ENCODE data around the gene PIK3R3.

The PIK3R3 gene

DNA sequence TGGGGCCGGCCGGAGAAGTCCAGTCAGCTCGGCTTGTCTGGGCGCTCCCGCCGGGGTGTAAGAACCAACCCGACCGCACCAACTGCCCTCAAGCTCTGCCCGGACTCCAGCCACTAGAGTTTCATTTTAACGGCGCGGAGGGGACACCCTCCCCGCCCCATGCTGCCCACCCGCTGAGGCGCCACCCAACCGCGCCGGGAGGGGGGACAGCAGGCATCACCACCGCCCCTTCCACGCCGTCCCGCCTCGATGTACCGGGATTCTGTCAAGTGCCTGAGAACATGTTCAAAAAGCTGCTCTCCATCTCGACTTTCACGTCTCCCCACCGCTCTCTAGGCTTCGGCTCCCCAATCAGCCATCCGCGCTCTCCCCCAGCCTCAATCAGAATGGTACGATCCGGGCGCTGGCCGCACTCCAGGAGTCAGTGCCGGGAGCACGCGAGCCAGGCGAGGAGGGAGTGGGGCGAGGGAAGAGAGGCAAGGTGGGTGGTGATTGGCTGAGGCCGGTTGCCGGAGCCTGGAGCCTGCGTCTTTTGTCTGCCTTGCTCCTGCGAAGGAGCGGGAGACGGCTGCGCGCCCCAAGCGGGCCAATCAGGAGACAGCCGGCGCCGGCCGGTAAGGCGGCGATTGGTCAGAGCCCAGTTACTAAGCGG lies at the start of gene PIK3R3:
Gene PIK3R3, minus strand, starts transcription at position 101 of the 652 bp plus-strand sequence. CDS start 677 bp downstream, outside the sequence.
- Histone ChIP-seq H3K4me1 (ENCODE audit: control insufficient read depth in 1 of 2, insufficient read depth in 2 of 2, low read length in 2 of 2) (peaks cover 7 to 30% of the 10 kb centered on the region in 2 donors), H3K9me3 (ENCODE audit: control insufficient read depth in 1 of 2, low read length in 2 of 2) (no peaks in the 10 kb centered on the region), H3K27ac (ENCODE audit: low read depth, low read length) (peak within 1 kb of the TSS; percentile 96), H3K9ac (ENCODE audit: low read depth in 1 of 2, low read length in 2 of 2) (peak within 1 kb of the TSS; percentile 80), H3K36me3 (ENCODE audit: control insufficient read depth in 1 of 2, insufficient read depth in 2 of 2, low read length in 2 of 2) (no peaks in the 10 kb centered on the region), H3K4me3 (ENCODE audit: low read depth in 1 of 2, low read length in 2 of 2) (peak within 1 kb of the TSS; percentile 84 to 94), H3K27me3 (ENCODE audit: control insufficient read depth in 1 of 2, insufficient read depth in 2 of 2, low read length in 2 of 2) (peaks cover 0 to 3% of the 10 kb centered on the region in 2 donors)

DNA sequence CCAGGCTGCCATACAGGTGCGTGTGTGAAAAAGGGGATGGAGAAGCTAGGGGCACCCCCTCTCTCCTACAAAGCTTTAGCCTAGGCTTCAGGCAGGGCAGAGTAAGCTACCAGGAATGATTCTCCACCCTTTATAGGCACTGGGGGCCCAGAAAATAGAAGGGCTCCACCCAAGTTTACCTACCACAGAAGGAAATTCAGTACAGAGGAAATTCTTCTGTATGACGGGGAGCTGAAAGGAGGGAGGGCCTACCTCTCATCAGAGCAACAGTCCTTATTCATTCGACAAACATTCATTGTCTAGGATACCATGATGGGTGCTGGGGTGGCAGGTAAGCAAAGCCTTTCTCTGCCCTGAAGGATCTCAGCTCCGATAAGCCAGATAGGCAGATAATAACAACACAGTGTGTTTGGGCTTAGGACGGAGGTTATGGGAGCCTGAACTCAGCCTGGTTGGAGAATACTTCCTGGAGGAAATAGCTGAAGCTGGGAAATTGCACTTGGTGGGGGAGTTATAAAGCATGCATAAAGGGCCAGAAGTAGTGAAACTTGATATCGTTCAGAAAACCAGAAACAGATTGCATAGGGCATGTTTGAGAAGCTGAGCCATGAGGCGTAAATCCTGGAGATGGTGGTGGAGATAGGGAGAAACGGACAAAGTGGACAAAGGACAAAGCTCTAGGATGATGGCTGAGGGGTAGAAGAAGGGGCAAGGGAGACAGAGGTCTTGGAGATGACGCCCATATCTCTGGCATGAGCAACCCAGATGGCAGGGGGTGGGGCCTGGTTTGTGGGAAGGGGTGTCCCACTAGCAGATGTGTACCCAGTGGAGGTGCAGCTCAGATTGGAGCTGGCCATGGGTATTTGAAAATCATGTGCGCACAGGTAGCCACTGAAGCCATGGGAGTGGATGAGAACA lies 49.2 kb upstream of the PIK3R3 start:
- Histone ChIP-seq H3K9me3 (ENCODE audit: control insufficient read depth in 1 of 2, low read length in 2 of 2) (no peaks in the 10 kb centered on the region), H3K27me3 (ENCODE audit: control insufficient read depth in 1 of 2, insufficient read depth in 2 of 2, low read length in 2 of 2) (no peaks in the 10 kb centered on the region), H3K36me3 (ENCODE audit: control insufficient read depth in 1 of 2, insufficient read depth in 2 of 2, low read length in 2 of 2) (peaks cover 0 to 5% of the 10 kb centered on the region in 2 donors), H3K4me3 (ENCODE audit: low read depth in 1 of 2, low read length in 2 of 2) (peak overlapping the region; percentile 44 to 64), H3K27ac (ENCODE audit: low read depth, low read length) (peak overlapping the region; percentile 61), H3K9ac (ENCODE audit: low read depth in 1 of 2, low read length in 2 of 2) (peak overlapping the region; percentile 61 to 71), H3K4me1 (ENCODE audit: control insufficient read depth in 1 of 2, insufficient read depth in 2 of 2, low read length in 2 of 2) (peaks cover 62 to 67% of the 10 kb centered on the region in 2 donors)

DNA sequence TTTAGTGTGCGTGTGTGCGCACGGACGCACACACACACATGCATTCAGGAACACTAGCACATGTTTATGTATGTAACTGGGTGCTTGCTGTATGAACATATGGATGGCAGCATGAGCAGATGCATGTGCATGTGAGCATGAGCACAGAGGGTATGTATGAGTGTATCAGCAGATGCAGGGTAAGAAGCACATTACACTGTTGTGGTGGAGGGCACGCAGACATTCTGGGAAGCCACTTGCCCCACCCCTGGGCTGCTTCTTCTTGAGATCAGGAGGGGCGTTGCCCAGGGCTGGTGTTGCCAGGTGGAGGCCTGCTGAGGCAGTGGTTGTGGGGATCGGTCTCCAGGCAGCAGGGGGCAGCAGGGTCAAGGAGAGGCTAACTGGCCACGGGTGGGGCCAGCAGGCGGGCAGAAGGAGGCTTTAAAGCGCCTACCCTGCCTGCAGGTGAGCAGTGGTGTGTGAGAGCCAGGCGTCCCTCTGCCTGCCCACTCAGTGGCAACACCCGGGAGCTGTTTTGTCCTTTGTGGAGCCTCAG lies 47.7 kb upstream of the PIK3R3 start:
- Histone ChIP-seq H3K27ac (ENCODE audit: low read depth, low read length) (peak overlapping the region; percentile 61), H3K9ac (ENCODE audit: low read depth in 1 of 2, low read length in 2 of 2) (peak overlapping the region; percentile 61 to 71), H3K36me3 (ENCODE audit: control insufficient read depth in 1 of 2, insufficient read depth in 2 of 2, low read length in 2 of 2) (no peaks in the 10 kb centered on the region), H3K27me3 (ENCODE audit: control insufficient read depth in 1 of 2, insufficient read depth in 2 of 2, low read length in 2 of 2) (no peaks in the 10 kb centered on the region), H3K4me3 (ENCODE audit: low read depth in 1 of 2, low read length in 2 of 2) (peak overlapping the region; percentile 44 to 64), H3K4me1 (ENCODE audit: control insufficient read depth in 1 of 2, insufficient read depth in 2 of 2, low read length in 2 of 2) (peaks cover 57 to 60% of the 10 kb centered on the region in 2 donors), H3K9me3 (ENCODE audit: control insufficient read depth in 1 of 2, low read length in 2 of 2) (no peaks in the 10 kb centered on the region)

- Histone ChIP-seq H3K4me1 (ENCODE audit: control insufficient read depth in 1 of 2, insufficient read depth in 2 of 2, low read length in 2 of 2) (peaks cover 56 to 60% of the 10 kb centered on the region in 2 donors), H3K27me3 (ENCODE audit: control insufficient read depth in 1 of 2, insufficient read depth in 2 of 2, low read length in 2 of 2) (no peaks in the 10 kb centered on the region), H3K36me3 (ENCODE audit: control insufficient read depth in 1 of 2, insufficient read depth in 2 of 2, low read length in 2 of 2) (no peaks in the 10 kb centered on the region), H3K9me3 (ENCODE audit: control insufficient read depth in 1 of 2, low read length in 2 of 2) (no peaks in the 10 kb centered on the region), H3K27ac (ENCODE audit: low read depth, low read length) (no peak overlapping the region), H3K4me3 (ENCODE audit: low read depth in 1 of 2, low read length in 2 of 2) (peak overlapping the region; percentile 44 to 64), H3K9ac (ENCODE audit: low read depth in 1 of 2, low read length in 2 of 2) (peak overlapping the region in 1 of 2 donors; percentile 61)
Observed at GRCh38 chr1:46179138-46180081, 47.0 kb upstream of the PIK3R3 start.

DNA sequence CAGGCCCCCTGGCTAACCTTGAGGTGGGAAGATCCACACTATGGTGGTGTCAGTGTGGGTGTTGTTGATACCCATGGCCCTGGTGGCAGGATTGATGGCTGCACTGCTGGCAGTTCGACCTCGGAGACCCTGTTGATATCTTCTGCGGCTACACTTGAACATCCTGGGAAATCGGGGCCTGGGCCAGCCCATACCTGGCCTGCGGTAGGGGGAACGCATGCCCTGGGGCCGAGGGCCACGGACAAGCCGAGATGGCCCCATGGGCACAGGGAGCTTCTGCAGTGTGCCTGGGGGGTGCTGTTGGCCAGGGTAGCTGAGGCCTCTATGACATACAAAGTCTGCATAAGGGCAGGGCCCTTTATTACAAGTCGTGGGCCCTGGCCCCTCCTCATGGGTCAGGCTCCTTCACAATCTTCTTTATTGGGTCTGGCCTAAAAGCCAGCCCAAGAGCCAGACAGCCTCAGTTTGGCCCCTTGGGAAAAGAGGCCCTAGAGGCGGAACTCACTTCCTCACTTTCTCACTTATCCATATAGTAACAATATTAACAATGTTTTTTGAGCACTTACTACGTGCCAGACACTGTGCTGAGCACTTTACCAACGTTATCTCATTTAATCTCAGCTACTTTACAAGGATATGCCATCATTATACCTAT lies 43.9 kb upstream of the PIK3R3 start, which contains the start of gene P3R3URF:
Gene P3R3URF, minus strand, starts transcription at position 278 of the 655 bp plus-strand sequence. Its CDS starts 17 bp downstream, at position 261.
- H3K9ac ChIP-seq (ENCODE audit: low read depth in 1 of 2, low read length in 2 of 2): no peak within 1 kb of the TSS
- H3K36me3 ChIP-seq (ENCODE audit: control insufficient read depth in 1 of 2, insufficient read depth in 2 of 2, low read length in 2 of 2): no peaks in the 10 kb centered on the region
- no peaks in the 10 kb centered on the region for H3K27me3 ChIP-seq (ENCODE audit: control insufficient read depth in 1 of 2, insufficient read depth in 2 of 2, low read length in 2 of 2)
- H3K9me3 ChIP-seq (ENCODE audit: control insufficient read depth in 1 of 2, low read length in 2 of 2): no peaks in the 10 kb centered on the region
- peaks cover 48 to 52% of the 10 kb centered on the region in 2 donors for H3K4me1 ChIP-seq (ENCODE audit: control insufficient read depth in 1 of 2, insufficient read depth in 2 of 2, low read length in 2 of 2)
- no peak within 1 kb of the TSS for H3K27ac ChIP-seq (ENCODE audit: low read depth, low read length)
- H3K4me3 ChIP-seq (ENCODE audit: low read depth in 1 of 2, low read length in 2 of 2): no peak within 1 kb of the TSS

- H3K9me3 ChIP-seq (ENCODE audit: control insufficient read depth in 1 of 2, low read length in 2 of 2): no peaks in the 10 kb centered on the region
- no peaks in the 10 kb centered on the region for H3K27me3 ChIP-seq (ENCODE audit: control insufficient read depth in 1 of 2, insufficient read depth in 2 of 2, low read length in 2 of 2)
- no peak overlapping the region for H3K4me3 ChIP-seq (ENCODE audit: low read depth in 1 of 2, low read length in 2 of 2)
- H3K27ac ChIP-seq (ENCODE audit: low read depth, low read length): no peak overlapping the region
- no peaks in the 10 kb centered on the region for H3K36me3 ChIP-seq (ENCODE audit: control insufficient read depth in 1 of 2, insufficient read depth in 2 of 2, low read length in 2 of 2)
- H3K9ac ChIP-seq (ENCODE audit: low read depth in 1 of 2, low read length in 2 of 2): no peak overlapping the region
- H3K4me1 ChIP-seq (ENCODE audit: control insufficient read depth in 1 of 2, insufficient read depth in 2 of 2, low read length in 2 of 2): peaks cover 41 to 42% of the 10 kb centered on the region in 2 donors
Observed at GRCh38 chr1:46175243-46175642, 42.8 kb upstream of the PIK3R3 start.

DNA sequence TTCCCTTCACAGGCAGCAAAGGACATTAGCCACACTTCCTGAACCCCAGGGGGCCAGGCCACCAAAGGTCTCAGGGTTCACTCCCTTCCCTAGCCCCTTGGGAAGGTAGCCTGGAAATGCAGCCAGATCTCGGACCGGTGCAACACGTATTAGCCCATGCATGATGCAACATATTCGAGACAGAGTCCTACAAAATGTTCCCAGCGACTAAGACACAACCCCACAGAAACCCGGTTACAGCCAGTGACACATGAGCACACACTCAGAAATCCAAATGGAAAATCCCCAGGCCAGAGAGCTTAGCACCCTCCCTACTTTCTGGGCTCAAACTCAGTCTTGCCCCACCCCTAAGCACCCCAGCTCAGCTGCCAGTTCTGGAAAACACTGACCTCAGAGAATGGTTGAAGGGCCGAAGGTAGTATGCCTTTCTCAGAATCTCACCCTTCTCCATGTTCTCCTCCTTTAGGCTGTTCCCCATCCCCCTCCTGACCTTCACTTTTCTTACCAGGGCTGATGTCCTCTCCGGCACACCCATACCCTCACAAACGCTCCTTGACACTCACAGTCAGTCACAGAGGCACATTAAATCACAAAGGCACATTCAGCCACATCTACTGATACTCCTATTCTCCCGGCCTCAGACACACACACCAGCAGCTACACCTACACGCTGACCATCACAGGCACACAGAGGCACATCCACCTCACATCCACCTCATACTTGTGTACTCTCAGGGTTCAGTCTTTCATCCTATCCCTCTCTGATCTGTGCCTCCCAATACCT lies 42.2 kb upstream of the PIK3R3 start, which contains the start of gene TSPAN1:
Gene TSPAN1, plus strand, starts transcription at position 640 of the 784 bp plus-strand sequence. CDS start 6,021 bp downstream, outside the sequence.
- H3K4me3 ChIP-seq (ENCODE audit: low read depth in 1 of 2, low read length in 2 of 2): no peak within 1 kb of the TSS
- H3K27me3 ChIP-seq (ENCODE audit: control insufficient read depth in 1 of 2, insufficient read depth in 2 of 2, low read length in 2 of 2): no peaks in the 10 kb centered on the region
- H3K9ac ChIP-seq (ENCODE audit: low read depth in 1 of 2, low read length in 2 of 2): no peak within 1 kb of the TSS
- H3K27ac ChIP-seq (ENCODE audit: low read depth, low read length): no peak within 1 kb of the TSS
- H3K36me3 ChIP-seq (ENCODE audit: control insufficient read depth in 1 of 2, insufficient read depth in 2 of 2, low read length in 2 of 2): no peaks in the 10 kb centered on the region
- H3K4me1 ChIP-seq (ENCODE audit: control insufficient read depth in 1 of 2, insufficient read depth in 2 of 2, low read length in 2 of 2): peaks cover 35 to 36% of the 10 kb centered on the region in 2 donors
- no peaks in the 10 kb centered on the region for H3K9me3 ChIP-seq (ENCODE audit: control insufficient read depth in 1 of 2, low read length in 2 of 2)

GRCh38 chr1:46173361-46173856 lies 41.0 kb upstream of the PIK3R3 start:
- Histone ChIP-seq H3K9ac (ENCODE audit: low read depth in 1 of 2, low read length in 2 of 2) (no peak overlapping the region), H3K27me3 (ENCODE audit: control insufficient read depth in 1 of 2, insufficient read depth in 2 of 2, low read length in 2 of 2) (no peaks in the 10 kb centered on the region), H3K27ac (ENCODE audit: low read depth, low read length) (no peak overlapping the region), H3K36me3 (ENCODE audit: control insufficient read depth in 1 of 2, insufficient read depth in 2 of 2, low read length in 2 of 2) (no peaks in the 10 kb centered on the region), H3K4me1 (ENCODE audit: control insufficient read depth in 1 of 2, insufficient read depth in 2 of 2, low read length in 2 of 2) (peaks cover 26 to 28% of the 10 kb centered on the region in 2 donors), H3K9me3 (ENCODE audit: control insufficient read depth in 1 of 2, low read length in 2 of 2) (no peaks in the 10 kb centered on the region), H3K4me3 (ENCODE audit: low read depth in 1 of 2, low read length in 2 of 2) (no peak overlapping the region)
